OCI-LY7 (cell line): ENCODE results near the gene SLC5A10. TPM values are rescaled to one million over a fixed set of nuclear protein-coding genes. Genes with fewer than 3 reads are reported as not detected.
"Not testable (repeated sequence)": the region's sequence is repeated elsewhere in the genome, so short reads cannot be mapped to it uniquely, and the experiment has no call there.

Source experiments
- BruUV-seq: library from RNA; stranded (reverse); fragments of 400-500 nt; replicated peaks from 2 replicates; lab custom pipeline; 2021; lab: Mats Ljungman, UMichigan
- CTCF ChIA-PET: fragments of 300-600 bp; sonication (Branson Sonifier 250); formaldehyde crosslinking; loops from one replicate; lab custom pipeline; 2022; ENCODE audit warnings: antibody characterized with exemption; ENCODE audit not compliant: unreplicated experiment; lab: Charles Lee
- POLR2A ChIA-PET: fragments of 300-600 bp; sonication (Branson Sonifier 250); formaldehyde crosslinking; loops from one replicate; lab custom pipeline; 2022; ENCODE audit warnings: antibody characterized with exemption; lab: Charles Lee
- DNase-seq: peaks from one replicate; pipeline ENCODE4 v3.0.0-alpha.2; 2015; ENCODE audit warnings: low spot score
- H2AFZ ChIP-seq: fragments of 200-600 bp; sonication (generic), shearing (Covaris generic); 2 replicates; pipeline ENCODE4 v1.6.1; 2014; ENCODE audit warnings: mild to moderate bottlenecking, antibody characterized with exemption, low read length, moderate library complexity
- H3K27ac ChIP-seq: fragments of 200-600 bp; sonication (generic); 2 replicates; pipeline ENCODE4 v1.5.1; 2014; ENCODE audit warnings: mixed run types, low read depth, mild to moderate bottlenecking, moderate library complexity, low read length, inconsistent platforms; ENCODE audit not compliant: poor library complexity, severe bottlenecking
- H3K36me3 ChIP-seq: fragments of 200-600 bp; sonication (generic); 2 replicates; pipeline ENCODE4 v1.6.1; 2014; ENCODE audit warnings: mild to moderate bottlenecking, antibody characterized with exemption, low read length, moderate library complexity, mixed read lengths; ENCODE audit not compliant: insufficient read depth
- H3K4me1 ChIP-seq: fragments of 200-600 bp; sonication (generic); 2 replicates; pipeline ENCODE4 v1.5.1; 2014; ENCODE audit warnings: mild to moderate bottlenecking, low read length; ENCODE audit not compliant: insufficient read depth, poor library complexity, severe bottlenecking
- H3K4me2 ChIP-seq: fragments of 200-600 bp; sonication (generic); 2 replicates; pipeline ENCODE4 v1.6.1; 2014; ENCODE audit warnings: mild to moderate bottlenecking, low read length
- H3K4me3 ChIP-seq: fragments of 200-600 bp; sonication (generic); 2 replicates; pipeline ENCODE4 v1.5.1; 2014; ENCODE audit warnings: mild to moderate bottlenecking, low read depth, low read length; ENCODE audit not compliant: poor library complexity, severe bottlenecking
- H3K79me2 ChIP-seq: fragments of 200-600 bp; sonication (generic); 2 replicates; pipeline ENCODE4 v1.6.1; 2016; ENCODE audit warnings: low read depth, mild to moderate bottlenecking, low read length, moderate library complexity, mixed read lengths; ENCODE audit not compliant: insufficient read depth
- H3K9me2 ChIP-seq: fragments of 200-600 bp; sonication (generic); 2 replicates; pipeline ENCODE4 v1.6.1; 2016; ENCODE audit warnings: mild to moderate bottlenecking, low read length, mixed read lengths; ENCODE audit not compliant: insufficient read depth
- H3K9me3 ChIP-seq: fragments of 200-600 bp; sonication (generic); 2 replicates; pipeline ENCODE4 v1.6.1; 2014; ENCODE audit warnings: mild to moderate bottlenecking, mixed run types, low read length, mixed read lengths
- H4K20me1 ChIP-seq: fragments of 200-600 bp; sonication (generic); 2 replicates; pipeline ENCODE4 v1.6.1; 2014; ENCODE audit warnings: mild to moderate bottlenecking, antibody characterized with exemption, low read length, moderate library complexity, mixed read lengths; ENCODE audit not compliant: insufficient read depth
- EZH2phosphoT487 ChIP-seq: fragments of 200-600 bp; sonication (generic); IDR thresholded peaks from 2 replicates; pipeline ENCODE4 v1.6.1; 2018; ENCODE audit warnings: low read depth, borderline replicate concordance, mild to moderate bottlenecking, mixed run types, antibody characterized with exemption, low read length, moderate library complexity, mixed read lengths
- intact Hi-C: fragments of 100-400 bp; cut with micrococcal nuclease; formaldehyde crosslinking; loops from one replicate; pipeline ENCODE4 v1.10.0; 2022; ENCODE audit not compliant: unreplicated experiment
- total RNA-seq, 2 experiments: library from RNA; depleted of rRNA in 1 of 2; stranded (reverse); fragments of >200 nt in 1 of 2; shearing (Covaris generic) in 1 of 2; gene quantifications; 2 replicates each; pipeline ENCODE4 v1.2.3, GENCODE V29; 2014 to 2022
- TF ChIP-seq, protein P1 (sequence below): fragments of 200-600 bp; sonication (generic); conservative IDR thresholded peaks from 2 replicates; pipeline ENCODE4 v1.5.1; 2014; ENCODE audit warnings: mild to moderate bottlenecking, antibody characterized with exemption, low read length, moderate library complexity, mixed read lengths

SLC5A10 gene
- total RNA-seq, 2 experiments from 2014 or later: not detected

DNA sequence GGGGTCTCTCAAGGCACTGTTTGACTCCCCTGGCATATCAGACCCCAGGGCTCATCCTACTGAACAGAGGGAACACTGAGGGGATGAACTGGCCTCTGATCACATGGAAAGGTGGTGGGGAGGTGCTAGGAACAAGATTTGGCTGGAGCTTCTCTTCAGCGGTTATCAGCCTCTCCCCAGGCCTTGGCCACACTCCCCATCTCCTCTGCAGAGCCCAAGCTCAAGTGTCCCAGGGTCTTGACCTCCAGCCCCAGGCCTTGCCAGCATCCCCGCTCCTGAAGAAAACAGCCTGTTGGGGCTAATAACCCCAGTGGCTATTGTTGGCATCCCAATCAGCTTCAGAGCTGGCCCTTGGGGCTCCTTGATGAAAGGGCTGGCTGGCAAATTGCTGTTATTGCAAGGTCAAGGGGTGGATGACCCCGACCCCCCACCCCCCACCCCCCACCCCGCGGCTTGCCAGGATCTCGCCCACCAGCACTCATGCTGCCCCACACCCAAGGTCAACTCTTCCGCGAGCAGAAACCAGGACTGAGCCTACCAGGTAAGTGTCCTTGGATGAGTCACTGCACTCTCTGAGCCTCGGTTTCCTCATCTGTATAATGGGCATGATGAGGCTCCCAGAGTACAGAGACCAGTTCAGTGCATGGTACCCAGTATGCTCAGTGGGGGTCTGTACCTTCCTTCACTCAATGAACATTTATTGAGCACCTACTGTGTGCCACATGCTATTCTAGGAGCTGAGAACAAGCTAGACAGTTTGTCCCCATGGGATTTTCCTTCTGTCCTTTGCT is 71.4 kb downstream of the SLC5A10 start:
- H3K9me3 ChIP-seq: no peaks in the 10 kb centered on the region
- DNase-seq: no peak
- no peak overlapping the region for H3K4me3 ChIP-seq
- H4K20me1 ChIP-seq: 0 out of 2 replicates have a peak, but pooled peaks cover 3% of the 10 kb centered on the region
- peaks cover 32% of the 10 kb centered on the region for H3K4me1 ChIP-seq
- H3K79me2 ChIP-seq: no peaks in the 10 kb centered on the region
- no peak for TF ChIP-seq EZH2phosphoT487
- TF ChIP-seq, protein P1, sequence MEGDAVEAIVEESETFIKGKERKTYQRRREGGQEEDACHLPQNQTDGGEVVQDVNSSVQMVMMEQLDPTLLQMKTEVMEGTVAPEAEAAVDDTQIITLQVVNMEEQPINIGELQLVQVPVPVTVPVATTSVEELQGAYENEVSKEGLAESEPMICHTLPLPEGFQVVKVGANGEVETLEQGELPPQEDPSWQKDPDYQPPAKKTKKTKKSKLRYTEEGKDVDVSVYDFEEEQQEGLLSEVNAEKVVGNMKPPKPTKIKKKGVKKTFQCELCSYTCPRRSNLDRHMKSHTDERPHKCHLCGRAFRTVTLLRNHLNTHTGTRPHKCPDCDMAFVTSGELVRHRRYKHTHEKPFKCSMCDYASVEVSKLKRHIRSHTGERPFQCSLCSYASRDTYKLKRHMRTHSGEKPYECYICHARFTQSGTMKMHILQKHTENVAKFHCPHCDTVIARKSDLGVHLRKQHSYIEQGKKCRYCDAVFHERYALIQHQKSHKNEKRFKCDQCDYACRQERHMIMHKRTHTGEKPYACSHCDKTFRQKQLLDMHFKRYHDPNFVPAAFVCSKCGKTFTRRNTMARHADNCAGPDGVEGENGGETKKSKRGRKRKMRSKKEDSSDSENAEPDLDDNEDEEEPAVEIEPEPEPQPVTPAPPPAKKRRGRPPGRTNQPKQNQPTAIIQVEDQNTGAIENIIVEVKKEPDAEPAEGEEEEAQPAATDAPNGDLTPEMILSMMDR: no peak
- H2AFZ ChIP-seq: no peak overlapping the region
- no peak overlapping the region for H3K27ac ChIP-seq
- no peaks in the 10 kb centered on the region for H3K9me2 ChIP-seq
- BruUV-seq: no TSS peak
- intact Hi-C loops: no loop called here
- CTCF ChIA-PET: no interaction called here
- no peak overlapping the region for H3K4me2 ChIP-seq
- POLR2A ChIA-PET: interaction anchor here (1.2 kb wide), 1 partner anchor 16 kb away, joined by 3 read pairs; no protein-coding TSS in a partner anchor
- H3K36me3 ChIP-seq: peaks cover 60% of the 10 kb centered on the region

DNA sequence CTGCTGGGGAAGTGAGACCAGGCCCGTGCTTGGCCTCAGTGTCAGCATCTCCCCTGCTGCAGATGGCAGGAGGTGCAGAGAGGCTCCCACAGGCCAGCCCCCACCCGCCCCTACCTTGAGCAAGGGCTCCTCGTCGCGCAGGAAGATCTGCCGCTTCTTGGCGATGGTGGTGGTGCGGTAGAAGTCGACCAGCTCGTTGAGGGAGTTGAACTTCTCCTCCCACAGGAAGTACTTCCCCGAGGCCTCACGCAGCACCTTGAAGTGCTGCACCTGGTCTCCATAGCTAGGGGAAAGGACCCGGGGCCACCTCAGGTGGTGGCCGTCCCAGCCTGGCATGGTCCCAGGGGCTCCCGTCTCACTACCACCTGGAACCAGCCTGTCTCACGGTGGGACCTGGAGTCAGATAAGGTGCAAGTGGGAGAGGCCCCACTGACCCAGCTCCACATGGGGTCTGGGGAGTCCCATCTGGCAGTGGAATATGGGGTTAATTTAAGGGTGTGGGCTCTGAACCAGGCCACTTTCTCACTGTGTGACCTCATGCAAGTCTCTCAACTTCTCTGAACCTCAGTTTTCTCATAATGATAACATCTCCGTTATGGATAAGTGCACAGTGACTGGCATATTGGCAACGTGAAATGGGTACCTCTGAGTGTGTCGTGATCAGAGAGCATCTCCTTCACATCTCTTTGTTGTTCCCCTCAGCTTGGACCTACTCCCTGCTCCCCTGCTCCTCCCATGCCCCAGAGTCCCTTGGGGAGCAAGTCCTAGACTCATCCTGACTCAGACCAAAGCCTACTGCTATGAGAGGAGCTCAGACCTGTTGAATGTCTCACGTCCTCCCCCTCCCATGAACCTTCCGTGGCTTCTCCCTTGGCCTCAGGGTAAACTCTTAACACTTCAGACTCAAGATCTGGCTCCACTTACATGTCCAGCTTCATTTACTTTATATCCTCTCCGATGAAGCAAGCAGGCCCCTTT is 72.4 kb downstream of the SLC5A10 start:
- TF ChIP-seq EZH2phosphoT487: no peak
- TF ChIP-seq, protein P1: no peak
- H3K9me3 ChIP-seq: no peaks in the 10 kb centered on the region
- intact Hi-C loops: no loop called here
- H3K4me2 ChIP-seq: no peak overlapping the region
- no TSS peak for BruUV-seq
- H3K9me2 ChIP-seq: no peaks in the 10 kb centered on the region
- peak overlapping the region; percentile 12 for H3K27ac ChIP-seq
- 0 out of 2 replicates have a peak, but pooled peaks cover 3% of the 10 kb centered on the region for H4K20me1 ChIP-seq
- H3K36me3 ChIP-seq: peaks cover 53% of the 10 kb centered on the region
- no peak for DNase-seq
- peaks cover 27% of the 10 kb centered on the region for H3K4me1 ChIP-seq
- CTCF ChIA-PET: no interaction called here
- no peaks in the 10 kb centered on the region for H3K79me2 ChIP-seq
- POLR2A ChIA-PET: interaction anchor here (0.7 kb wide), 1 partner anchor 155 kb away, joined by 3 read pairs; no protein-coding TSS in a partner anchor
- no peak overlapping the region for H2AFZ ChIP-seq
- no peak overlapping the region for H3K4me3 ChIP-seq

DNA sequence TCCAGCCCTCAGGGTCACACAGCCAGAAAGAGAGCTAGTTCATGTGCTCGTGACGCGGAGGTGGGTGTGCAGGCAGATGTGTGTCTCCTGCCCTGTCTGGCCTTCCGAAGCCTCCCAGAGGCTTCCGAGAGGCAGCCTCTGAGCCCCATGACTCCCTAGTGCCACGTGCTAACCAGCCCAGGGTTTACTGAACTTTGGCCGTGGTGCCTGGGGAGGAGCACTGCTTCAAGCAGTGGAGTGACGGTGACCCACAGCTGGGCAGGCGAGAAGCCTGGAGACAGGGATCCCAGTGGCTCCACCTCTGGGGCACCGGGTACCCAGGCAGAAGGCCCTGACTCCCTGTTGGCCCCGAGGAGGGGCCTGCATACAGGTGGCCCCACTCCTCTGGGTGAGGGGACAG is 76.7 kb downstream of the SLC5A10 start:
- CTCF ChIA-PET, H3K27ac ChIP-seq, H3K79me2 ChIP-seq, intact Hi-C loops, POLR2A ChIA-PET, H2AFZ ChIP-seq, H3K4me3 ChIP-seq, DNase-seq, BruUV-seq, H3K9me2 ChIP-seq, H3K9me3 ChIP-seq, H4K20me1 ChIP-seq, H3K4me1 ChIP-seq, H3K4me2 ChIP-seq: not testable (repeated sequence)
- H3K36me3 ChIP-seq: peaks cover 13% of the 10 kb centered on the region

DNA sequence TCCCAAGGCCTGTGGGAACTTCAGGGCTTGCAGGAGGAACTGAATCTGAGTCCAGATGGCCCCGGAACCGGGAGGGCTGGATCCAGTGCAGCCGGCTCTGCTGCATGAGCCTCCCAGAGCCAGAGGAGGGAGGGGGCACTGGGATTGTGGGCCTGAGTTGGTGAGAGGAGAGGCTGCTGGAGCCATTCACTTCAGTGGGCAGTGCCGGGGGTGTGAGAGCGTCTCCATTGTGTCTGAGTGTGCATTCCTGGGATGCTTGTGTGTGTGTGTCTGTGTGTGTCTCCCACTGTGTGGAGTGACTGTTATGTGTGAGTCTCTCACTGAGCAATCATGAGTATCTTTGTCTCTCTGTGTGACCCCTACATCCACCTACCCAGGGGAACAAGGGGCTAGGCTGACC is 77.8 kb downstream of the SLC5A10 start:
- H3K4me3 ChIP-seq, intact Hi-C loops, BruUV-seq, H3K27ac ChIP-seq, H4K20me1 ChIP-seq, H3K4me1 ChIP-seq, POLR2A ChIA-PET, H3K36me3 ChIP-seq, H3K4me2 ChIP-seq, H3K9me2 ChIP-seq, DNase-seq, H2AFZ ChIP-seq, CTCF ChIA-PET, H3K79me2 ChIP-seq, H3K9me3 ChIP-seq: not testable (repeated sequence)
